Activated CD8-positive, alpha-beta memory T cell treated with anti-CD3 and anti-CD28 coated beads for 4 hours (primary cell): Measurements from ENCODE around the gene CALY.
A peak's percentile ranks its signal among the peaks of the same experiment; 100 is the strongest.

Experiments
- DNase-seq, 2 donors: peaks; one replicate each; pipeline ENCODE4 v3.0.0-alpha.2; 2020; ENCODE audit warnings: low read depth in 2 of 2

CALY gene

GRCh38 chr10:133351408-133352318, 15.0 kb upstream of the CALY start:
- no peak for DNase-seq

- no peak for DNase-seq
Measured at GRCh38 chr10:133350950-133351329, 14.2 kb upstream of the CALY start.

DNA sequence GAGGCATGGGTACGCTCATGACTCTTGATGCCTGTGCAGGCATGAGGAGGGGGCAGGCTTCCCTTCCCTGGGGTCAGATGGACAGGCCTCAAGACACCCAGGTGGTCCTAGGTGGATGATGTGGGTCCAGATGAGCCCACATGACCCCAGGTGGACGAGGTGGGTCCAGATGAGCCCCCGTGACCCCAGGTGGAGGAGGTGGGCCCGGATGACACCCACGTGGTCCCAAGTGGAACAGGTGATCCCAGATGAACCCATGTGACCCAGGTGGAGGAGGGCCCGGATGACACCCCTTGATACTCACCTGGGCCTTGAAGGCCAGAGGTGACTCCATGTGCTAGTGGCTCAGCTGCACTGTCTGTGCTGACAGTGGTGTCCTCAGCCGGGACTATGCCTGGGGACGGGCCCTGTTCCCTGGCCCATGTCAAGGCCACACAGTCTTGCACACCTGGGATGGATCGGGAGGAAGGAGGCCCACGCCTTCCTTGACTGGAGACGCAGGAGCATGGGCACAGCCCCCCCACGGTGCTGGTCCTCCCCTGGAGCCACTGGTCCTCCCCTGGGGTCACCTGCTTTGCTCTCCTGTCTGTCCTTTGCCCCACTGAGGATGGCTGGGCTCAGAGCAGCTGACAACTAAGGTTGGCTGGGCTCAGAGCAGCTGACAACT, 13.7 kb upstream of the CALY start:
- DNase-seq = no peak

- DNase-seq = no peak
Measured at GRCh38 chr10:133349577-133350011, 12.9 kb upstream of the CALY start.

GRCh38 chr10:133349160-133349568, 12.5 kb upstream of the CALY start:
- DNase-seq = no peak

DNA sequence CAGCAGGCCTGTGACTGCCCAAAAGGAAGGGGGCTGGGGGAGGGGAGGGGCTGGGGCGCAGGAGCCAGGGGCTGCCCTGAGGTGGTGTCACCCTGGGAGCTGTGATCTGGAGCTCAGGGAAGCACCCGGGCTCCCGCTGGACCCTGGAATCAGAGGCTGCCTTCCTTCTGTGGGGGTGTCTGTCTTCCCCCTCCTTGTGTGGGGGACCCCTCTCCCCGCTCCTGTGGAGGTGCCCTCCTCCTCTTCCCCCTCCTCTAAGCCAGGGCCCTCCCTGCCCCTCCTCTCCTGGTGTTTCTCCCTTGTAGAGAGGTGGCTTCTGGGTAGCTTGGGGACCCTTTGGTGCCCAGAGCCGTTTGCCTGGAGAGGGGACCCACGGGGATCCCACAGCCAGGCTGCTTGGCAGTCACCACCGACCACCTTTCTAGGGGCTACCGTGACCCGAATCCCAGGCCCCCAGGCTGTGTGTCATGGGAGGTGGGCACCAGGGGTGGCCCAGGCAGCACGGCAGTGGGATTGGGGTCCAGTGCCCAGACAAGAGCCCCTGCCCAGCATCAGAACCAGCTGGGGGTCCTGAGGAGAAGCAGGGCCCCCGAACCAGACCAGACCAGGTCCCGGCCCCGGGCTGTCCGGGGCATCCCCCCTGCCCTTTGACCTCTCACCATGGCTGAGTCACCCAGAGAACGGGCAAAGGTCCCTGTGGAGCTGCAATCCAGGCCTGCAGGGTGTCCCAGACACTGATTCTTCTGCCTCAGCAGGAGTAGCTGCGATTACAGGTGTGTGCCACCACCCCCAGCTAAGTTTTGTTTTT, 11.2 kb upstream of the CALY start:
- no peak for DNase-seq

- no peak for DNase-seq
Measured at GRCh38 chr10:133346413-133346812, 9.7 kb upstream of the CALY start.

DNA sequence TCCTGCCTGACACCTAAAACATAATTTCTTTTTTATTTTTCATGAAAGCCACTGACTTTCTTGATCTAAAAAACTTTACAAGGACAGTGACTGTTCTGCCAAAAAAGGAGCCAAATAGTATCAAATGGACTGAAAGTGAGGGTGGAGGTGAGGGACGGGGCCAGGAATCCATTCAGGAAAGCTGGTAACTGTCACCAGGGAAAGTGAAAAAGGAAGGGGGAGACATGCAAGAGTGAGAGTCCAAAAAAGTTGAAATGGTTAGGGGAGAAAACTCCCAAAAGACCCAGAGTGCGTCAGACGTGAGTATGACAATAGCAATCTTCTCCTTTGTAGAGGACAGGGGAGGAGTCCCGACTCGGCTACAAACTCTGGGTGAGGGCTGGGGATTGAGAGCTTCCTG, 7.5 kb upstream of the CALY start:
- no peak for DNase-seq

DNA sequence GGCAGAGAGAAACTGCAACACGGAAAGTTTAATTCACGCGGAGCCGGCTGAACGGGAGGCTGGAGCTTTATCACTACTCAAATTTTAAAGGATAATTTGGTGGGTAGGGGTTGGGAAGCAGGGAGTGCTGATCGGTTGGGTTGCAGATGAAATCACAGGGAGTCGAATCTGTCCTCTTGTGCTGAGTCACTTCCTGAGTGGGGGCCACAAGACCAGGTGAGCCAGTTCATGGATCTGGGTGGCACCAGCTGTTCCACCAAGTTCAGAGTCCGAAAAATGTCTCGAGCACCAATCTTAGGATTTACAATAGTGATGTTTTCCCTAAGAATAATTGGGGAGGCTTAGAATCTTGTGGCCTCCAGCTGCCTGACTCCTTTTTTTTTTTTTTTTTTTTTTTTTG, 6.9 kb upstream of the CALY start:
- no peak for DNase-seq

DNA sequence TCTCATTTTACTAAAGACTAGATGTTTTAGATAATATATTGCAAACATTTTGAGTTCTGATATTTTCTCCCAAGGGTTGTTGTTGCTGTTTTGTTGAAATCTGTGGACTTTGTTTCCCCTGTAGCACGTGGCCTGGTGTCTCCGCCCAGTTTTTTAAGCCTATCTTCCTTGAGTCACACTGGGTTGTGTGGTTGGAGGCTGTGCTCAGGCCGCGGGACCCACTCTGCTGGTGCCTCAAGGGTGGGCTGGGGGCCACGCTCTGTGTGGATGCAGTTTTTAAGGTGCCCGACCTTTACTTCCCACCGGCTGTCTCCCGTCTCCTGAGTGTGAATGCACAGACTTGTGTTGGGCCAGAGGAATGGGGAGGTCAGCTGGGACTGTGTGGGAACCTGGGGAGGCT, 6.2 kb upstream of the CALY start:
- no peak for DNase-seq

GRCh38 chr10:133341983-133342382, 5.3 kb upstream of the CALY start:
- DNase-seq = no peak

GRCh38 chr10:133339708-133340380, 3.1 kb upstream of the CALY start:
- no peak for DNase-seq

GRCh38 chr10:133338080-133339071, 1.7 kb upstream of the CALY start:
- DNase-seq = no peak

DNA sequence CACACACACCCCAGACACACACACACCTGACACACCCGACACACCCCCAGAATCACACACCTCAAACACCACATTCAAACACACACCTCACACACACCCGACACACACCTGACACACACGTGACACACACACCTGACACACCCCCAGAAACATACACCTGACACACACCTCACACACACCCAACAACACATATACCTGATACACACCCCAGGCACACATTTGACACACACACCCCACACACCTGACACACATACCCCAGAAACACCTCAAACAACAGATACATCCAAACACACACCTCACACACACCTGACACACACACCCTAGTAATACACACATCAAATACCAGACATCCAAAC, 652 bp upstream of the CALY start:
- DNase-seq = no peak

GRCh38 chr10:133336118-133336576, 549 bp downstream of the CALY start:
- DNase-seq = no peak

DNA sequence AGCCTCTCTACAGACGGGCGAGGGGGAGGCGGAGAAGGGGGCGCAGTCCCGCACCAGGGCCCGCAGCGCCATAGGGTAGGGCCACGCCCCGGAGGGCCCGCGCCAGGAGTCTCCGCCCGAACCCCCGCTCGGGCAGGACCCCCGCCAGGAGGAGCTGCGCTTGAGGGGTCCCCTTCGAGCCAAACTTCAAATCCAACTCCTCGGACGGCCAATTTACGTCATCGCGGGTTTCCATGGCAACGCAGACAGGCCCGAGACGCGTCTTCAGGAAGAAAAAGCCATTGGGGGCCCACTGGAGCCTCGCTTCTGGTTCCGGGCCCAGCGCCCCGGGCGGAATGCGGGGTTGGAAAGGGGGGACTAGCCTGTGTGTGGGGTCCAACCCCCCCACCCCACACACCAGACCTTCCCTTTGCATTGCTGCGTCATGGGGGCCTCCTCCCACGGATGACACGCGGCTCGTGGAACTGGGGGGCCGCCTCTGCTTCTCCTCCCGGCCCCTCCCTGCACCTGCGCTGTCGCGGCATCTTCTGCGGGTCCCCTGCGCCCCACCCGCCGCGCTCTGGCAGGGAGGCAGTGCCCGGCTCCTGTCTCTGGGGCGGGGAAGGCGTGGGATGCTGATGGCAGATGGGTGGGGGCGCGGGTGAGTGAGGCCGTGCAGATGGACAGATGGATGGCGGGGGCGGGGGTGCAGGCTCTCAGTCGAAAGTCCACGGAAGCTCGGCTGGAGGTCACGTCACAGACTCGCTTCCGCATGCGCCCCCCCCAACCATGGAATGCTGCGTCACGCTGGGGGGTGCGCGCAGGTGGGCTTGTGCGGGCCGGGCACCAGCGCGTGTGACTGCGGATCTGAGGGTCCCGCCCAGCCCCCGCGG, 1.2 kb downstream of the CALY start:
- DNase-seq = peak; percentile 63 to 71

- DNase-seq = peak in 1 of 2 donors; percentile 24
Measured at GRCh38 chr10:133334503-133335245, 2.0 kb downstream of the CALY start.

- DNase-seq = no peak
Measured at GRCh38 chr10:133332936-133333699, 3.6 kb downstream of the CALY start.
